Amygdala (tissue), 56 donors: ENCODE results near the gene CX3CR1.
"Not testable (repeated sequence)": the region's sequence is repeated elsewhere in the genome, so short reads cannot be mapped to it uniquely, and the experiment has no call there.

Experiments
- DNase-seq, 56 donors: peaks; one replicate each; lab custom pipeline; 2025; lab: John Stamatoyannopoulos, UW

CX3CR1 gene

DNA sequence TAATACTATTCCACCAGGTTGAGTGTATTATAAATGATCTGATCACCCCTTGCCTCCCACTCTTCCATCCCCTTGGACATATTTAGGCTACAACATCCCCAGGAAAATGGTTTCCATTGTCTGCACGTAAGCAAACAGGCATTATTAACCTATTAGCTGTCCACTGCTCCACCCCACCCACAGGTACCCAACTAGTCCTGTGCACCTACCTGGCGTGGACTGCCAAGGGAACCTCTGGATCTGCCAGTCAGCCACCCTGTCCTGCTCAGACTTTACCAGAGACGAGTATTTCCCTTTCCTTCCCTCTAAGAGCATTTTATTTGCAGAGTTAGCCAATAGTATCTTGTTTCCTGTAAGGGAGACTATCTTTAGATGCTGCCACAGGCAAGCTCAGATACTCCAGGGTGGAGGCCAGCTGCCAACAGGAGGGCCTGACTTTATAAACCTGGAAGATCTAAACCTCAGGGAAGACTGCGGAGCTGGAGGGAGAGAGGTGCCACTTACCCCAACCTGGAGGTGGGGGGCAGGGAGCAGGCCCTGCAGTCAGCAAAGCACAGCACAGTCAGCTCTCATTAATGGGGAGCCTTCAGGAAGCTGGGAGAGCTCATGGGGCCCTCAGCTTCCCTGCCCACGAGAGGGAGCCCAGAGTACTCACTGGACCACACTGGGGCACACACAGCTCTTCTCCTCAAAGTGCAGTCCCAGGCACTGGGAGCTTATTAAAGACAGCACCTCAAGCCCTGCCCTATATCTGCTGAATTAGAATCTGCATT, at the start of gene CX3CR1:
Gene CX3CR1 (minus strand): TSS at position 292 of the 773 bp plus-strand sequence. CDS start 13,527 bp downstream, outside the sequence.
- DNase-seq: peak in 1 of 56 donors; percentile 14

DNA sequence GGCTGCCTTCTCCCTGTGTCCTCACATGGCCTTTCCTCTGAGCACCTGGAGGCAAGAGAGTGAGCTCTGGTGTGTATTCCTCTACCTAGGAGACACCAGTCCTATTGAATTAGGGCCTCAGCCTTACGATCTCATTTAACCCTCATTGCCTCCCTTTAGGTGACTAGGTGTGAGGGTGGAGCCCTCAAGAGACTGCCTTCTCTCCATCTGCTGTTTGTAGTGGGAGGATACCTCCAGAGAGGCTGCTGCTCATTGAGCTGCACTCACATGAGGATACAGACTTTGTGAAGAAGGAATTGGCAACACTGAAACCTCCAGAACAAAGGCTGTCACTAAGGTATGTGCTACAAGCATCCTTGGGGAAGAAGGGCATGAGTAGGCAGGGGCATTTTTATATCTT, 49.7 kb upstream of the CX3CR1 start, which contains the start of gene CCR8:
Gene CCR8 (plus strand): TSS at position 217 of the 400 bp plus-strand sequence. CDS start 2,623 bp downstream, outside the sequence.
- DNase-seq: no peak

GRCh38 chr3:39327746-39328349, 48.0 kb upstream of the CX3CR1 start:
- DNase-seq: no peak

GRCh38 chr3:39327053-39327745, 47.4 kb upstream of the CX3CR1 start:
- no peak for DNase-seq

DNA sequence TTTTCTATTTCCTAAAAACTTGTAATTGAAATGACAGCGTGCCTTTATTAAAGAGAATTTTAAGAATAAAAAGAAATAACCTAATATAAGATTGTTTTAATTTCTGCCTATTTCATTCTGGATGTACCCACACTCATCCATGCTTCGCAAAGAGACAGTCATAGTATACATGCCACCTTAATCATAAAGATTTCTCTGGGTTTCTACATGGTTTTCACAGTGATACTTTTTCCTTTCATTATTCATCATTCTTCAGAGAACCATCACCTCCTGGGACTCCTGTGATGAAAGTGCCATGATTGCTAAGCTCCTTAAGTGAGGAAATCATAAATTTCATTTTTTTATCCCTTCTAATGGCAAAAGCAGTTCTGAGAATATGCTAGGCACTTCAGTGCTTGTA, 45.4 kb upstream of the CX3CR1 start:
- no peak for DNase-seq

DNA sequence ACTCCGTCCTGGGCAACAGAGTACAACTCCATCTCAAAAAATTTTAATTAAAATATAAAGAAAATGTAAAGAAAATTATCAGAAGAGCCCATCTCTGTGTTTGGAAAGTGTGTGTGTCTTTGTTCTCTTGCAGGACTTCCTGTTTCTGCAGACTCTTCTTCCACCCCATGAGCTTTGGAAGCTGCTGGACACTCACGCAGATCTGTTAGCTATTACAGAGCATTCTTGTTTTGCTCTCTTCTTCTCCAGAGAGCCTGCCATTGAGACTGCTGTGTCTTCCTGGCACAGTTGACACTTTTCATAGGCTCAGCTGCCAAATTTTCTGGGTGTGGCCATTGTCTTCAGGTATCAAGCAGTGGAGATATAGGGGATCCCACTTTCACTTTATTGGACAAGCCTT, 43.7 kb upstream of the CX3CR1 start:
- no peak for DNase-seq

DNA sequence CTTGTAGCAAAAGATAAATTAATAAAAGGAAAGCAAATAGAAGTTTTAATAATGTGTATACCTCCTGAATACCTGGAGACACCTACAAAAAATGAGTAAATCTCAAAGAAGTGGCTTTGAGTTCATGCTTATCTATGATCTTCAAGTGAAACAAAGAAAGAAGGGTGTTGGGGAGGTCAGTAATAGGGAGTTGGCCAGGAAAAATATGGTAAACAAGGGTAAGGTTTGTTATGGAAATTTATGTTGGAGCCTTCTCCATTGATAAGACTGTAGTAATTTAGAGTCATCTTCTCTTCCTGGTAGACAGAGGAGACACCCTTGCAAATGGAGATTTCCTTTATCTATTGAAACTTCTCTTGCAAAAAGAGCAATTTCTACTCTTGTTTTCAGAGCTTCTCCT, 43.1 kb upstream of the CX3CR1 start:
- DNase-seq: no peak

DNA sequence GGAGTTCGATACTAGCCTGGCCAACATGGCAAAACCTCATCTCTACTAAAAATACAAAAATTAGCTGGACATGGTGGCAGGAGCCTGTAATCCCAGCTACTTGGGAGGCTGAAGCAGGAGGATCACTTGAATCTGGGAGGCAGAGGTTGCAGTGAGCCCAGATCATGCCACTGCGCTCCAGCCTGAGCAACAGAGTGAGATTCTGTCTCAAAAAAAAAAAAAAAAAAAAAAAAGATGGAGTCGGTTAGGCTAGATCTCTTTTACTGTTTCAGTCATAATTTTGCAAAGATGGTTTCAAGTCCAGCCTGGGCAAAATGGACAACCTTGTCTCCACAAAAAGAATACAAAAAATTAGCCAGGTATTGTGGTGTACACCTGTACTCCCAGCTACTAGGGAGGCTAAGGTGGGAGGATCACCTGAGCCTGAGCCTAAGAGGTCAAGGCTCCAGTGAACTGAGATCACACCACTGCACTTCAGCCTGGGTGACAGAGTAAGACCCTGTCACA, 42.4 kb upstream of the CX3CR1 start:
- not testable (repeated sequence) for DNase-seq

- DNase-seq: not testable (repeated sequence)
These were observed 41.7 kb upstream of the CX3CR1 start for GRCh38 chr3:39321574-39321983.

DNA sequence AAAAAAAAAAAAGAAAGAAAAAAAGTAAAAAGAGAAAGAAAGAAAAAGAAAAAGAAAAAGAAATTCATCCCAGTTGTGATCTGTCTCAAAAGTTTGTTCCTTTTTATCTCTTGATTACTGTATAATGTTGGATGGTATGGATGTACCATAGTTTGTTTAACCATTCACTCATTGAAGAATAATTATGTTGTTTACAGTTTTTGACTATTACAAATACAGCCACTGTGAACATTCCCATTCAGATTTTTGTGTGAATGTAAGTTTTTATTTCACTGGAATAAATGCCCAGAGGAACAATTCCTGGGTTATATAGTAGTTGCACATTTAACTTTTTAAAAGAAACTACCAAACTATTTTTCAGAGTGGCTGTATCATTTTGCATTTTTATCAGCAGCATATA, 39.4 kb upstream of the CX3CR1 start:
- no peak for DNase-seq

DNA sequence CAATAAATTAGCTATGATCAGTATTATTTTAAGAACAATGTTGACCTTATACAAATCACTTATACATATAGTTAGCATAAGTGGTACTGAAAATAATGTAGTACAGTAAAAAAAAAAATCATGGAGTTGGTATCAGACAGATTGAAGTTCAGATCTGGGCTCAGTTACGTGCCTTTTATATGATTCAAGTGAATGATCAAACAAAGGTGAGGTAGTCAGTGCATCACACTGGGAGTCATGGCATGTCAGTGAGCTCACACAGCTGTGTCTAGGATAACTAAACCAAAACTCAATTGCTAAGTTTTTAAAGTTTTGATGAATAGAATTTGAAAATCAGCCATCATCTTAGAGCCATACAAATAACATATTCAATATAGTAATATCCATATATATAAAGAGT, 38.5 kb upstream of the CX3CR1 start:
- DNase-seq: no peak

- DNase-seq: no peak
These were observed 37.8 kb upstream of the CX3CR1 start for GRCh38 chr3:39317571-39318169.

DNA sequence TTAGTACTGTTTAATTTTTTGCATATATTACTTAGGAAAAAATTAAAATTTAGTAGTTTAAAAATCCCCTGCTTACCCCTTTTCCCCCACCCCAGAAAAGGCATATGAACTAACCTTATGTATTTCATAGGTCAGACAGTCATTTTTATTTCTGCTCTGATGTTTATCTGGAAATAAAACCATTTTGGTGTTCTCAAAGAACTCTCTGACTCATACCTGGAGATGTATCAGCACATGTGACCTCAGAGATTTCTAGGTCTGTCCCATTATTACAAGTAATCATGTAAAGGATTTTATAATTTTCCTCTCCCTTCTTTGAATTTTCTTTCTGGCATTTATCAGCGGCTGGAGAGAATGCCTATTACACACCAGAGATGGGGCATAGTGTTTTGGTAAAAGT, 35.6 kb upstream of the CX3CR1 start:
- DNase-seq: no peak

DNA sequence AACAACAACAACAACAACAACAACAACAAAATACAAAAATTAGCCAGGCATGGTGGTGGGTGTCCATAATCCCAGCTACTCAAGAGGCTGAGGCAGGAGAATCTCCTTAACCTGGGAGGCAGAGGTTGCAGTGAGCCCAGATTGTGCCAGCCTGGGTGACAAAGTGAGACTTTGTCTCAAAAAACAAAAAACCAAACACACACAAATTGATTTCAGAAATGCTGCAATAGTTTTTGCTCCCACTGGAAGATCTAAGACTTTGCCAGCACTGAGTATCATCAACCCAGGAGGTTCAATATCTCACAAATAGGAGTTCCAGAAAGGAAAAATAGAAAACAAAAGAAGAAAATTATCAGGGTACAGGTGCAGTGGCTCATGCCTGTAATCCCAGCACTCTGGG, 33.5 kb upstream of the CX3CR1 start:
- no peak for DNase-seq

- no peak for DNase-seq
These were observed 22.3 kb upstream of the CX3CR1 start for GRCh38 chr3:39302178-39302577.

DNA sequence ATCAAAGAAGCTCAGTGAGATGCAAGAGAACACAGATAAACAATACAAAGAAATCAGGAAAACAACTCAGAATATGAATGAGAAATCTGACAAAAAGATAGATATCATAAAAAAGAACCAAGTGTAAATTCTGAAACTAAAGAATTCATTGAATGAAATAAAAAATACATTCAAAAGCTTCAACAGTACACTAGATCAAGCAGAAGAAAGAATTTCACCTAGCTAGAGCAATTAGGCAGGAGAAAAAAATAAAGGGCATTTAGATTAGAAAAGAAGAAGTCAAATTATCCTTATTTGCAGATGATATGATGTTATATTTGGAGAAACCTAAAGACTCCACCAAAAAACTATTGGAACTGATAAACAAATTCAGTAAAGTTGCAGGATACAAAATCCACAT, 19.4 kb upstream of the CX3CR1 start:
- no peak for DNase-seq

GRCh38 chr3:39296197-39297077, 16.6 kb upstream of the CX3CR1 start:
- no peak for DNase-seq

- DNase-seq: no peak
These were observed 15.4 kb upstream of the CX3CR1 start for GRCh38 chr3:39295184-39295775.

- DNase-seq: no peak
These were observed 14.8 kb upstream of the CX3CR1 start for GRCh38 chr3:39294446-39295183.
